ENCODE data around the gene PILRA. TPM values are rescaled to one million over a fixed set of nuclear protein-coding genes. Genes with fewer than 3 reads are reported as not detected.

The PILRA gene
- total and polyA plus RNA-seq, 2 of the 13 experiments (the other 11 are each of a cell fraction or from before 2014, with no cell fraction given) = 0.13 to 1.3 TPM

- TF ChIP-seq NFAT5 (CRISPR knock-in tag; IDR thresholded peaks at IDR 0.05) (no peak), HNRNPUL1 (IDR thresholded peaks at IDR 0.05; ENCODE audit: low read depth, low read length) (no peak), E2F2 (CRISPR knock-in tag; IDR thresholded peaks at IDR 0.05; ENCODE audit: borderline replicate concordance) (no peak), ZSCAN12 (CRISPR knock-in tag; IDR thresholded peaks at IDR 0.05) (no peak), ZKSCAN1 (IDR thresholded peaks at IDR 0.05; ENCODE audit: low read length) (no peak; the same call in 1 of the 2 replicates), CBX1 (IDR thresholded peaks at IDR 0.05; ENCODE audit: low read depth) (no peak), ZNF441 (CRISPR knock-in tag; IDR thresholded peaks at IDR 0.05; ENCODE audit: borderline replicate concordance) (peak; percentile 35; the same call in 1 of the 2 replicates), SRF (IDR thresholded peaks at IDR 0.05; ENCODE audit: low read depth, low read length) (0 out of 2 replicates have a peak, but pooled peaks have one; percentile 21), ZNF101 (CRISPR knock-in tag; IDR thresholded peaks at IDR 0.05; ENCODE audit: borderline replicate concordance, low read depth) (no peak), ZFX (CRISPR knock-in tag; IDR thresholded peaks at IDR 0.05; ENCODE audit: low read depth) (no peak; the same call in 1 of the 2 replicates), ZNF558 (CRISPR knock-in tag; IDR thresholded peaks at IDR 0.05; ENCODE audit: borderline replicate concordance) (no peak), ZGPAT (CRISPR knock-in tag; IDR thresholded peaks at IDR 0.05) (no peak), ZFP36L1 (CRISPR knock-in tag; IDR thresholded peaks at IDR 0.05) (peak; percentile 83), PAWR (CRISPR knock-in tag; IDR thresholded peaks at IDR 0.05; ENCODE audit: borderline replicate concordance) (no peak), KDM5A (IDR thresholded peaks at IDR 0.05; ENCODE audit: borderline replicate concordance, low read length) (peak; percentile 46; the same call in 1 of the 2 replicates), ZNF510 (CRISPR knock-in tag; IDR thresholded peaks at IDR 0.05; ENCODE audit: low read depth) (no peak; the same call in 1 of the 2 replicates), NFRKB (IDR thresholded peaks at IDR 0.05) (no peak), ZBTB7A (CRISPR knock-in tag; IDR thresholded peaks at IDR 0.05) (no peak), STAT6 (CRISPR knock-in tag; IDR thresholded peaks at IDR 0.05; ENCODE audit: borderline replicate concordance) (no peak), KDM3A (CRISPR knock-in tag; IDR thresholded peaks at IDR 0.05; ENCODE audit: low read depth) (no peak)
Measured at GRCh38 chr7:100428967-100429636, 55.8 kb downstream of the PILRA start (continued).

Data from HepG2 (cell line).